HEK293T (cell line): Measurements from ENCODE around the gene SRP68.

Experiments used
- BHLHE40 ChIP-seq: fragments of 450-650 bp; IDR thresholded peaks from 2 replicates; pipeline ENCODE4 v1.6.1; 2016; ENCODE audit warnings: mild to moderate bottlenecking, moderate library complexity, borderline replicate concordance
- CTBP1 ChIP-seq: fragments of 450-650 bp; IDR thresholded peaks from 2 replicates; pipeline ENCODE4 v1.6.1; 2016; ENCODE audit warnings: borderline replicate concordance
- ELF4 ChIP-seq: fragments of 450-650 bp; IDR thresholded peaks from 2 replicates; pipeline ENCODE4 v1.6.1; 2017; ENCODE audit warnings: antibody characterized with exemption
- FOXA1 ChIP-seq: fragments of 450-650 bp; IDR thresholded peaks from 2 replicates; pipeline ENCODE4 v1.6.1; 2016; ENCODE audit warnings: mild to moderate bottlenecking
- FOXK2 ChIP-seq: fragments of 450-650 bp; IDR thresholded peaks from 2 replicates; pipeline ENCODE4 v1.6.1; 2016; ENCODE audit warnings: mild to moderate bottlenecking
- FOXM1 ChIP-seq: fragments of 450-650 bp; IDR thresholded peaks from 2 replicates; pipeline ENCODE4 v1.6.1; 2017; ENCODE audit warnings: mild to moderate bottlenecking, borderline replicate concordance
- LEF1 ChIP-seq: fragments of 450-650 bp; IDR thresholded peaks from 2 replicates; pipeline ENCODE4 v1.6.1; 2017; ENCODE audit warnings: mild to moderate bottlenecking, borderline replicate concordance
- SP1 ChIP-seq: fragments of 450-650 bp; IDR thresholded peaks from 2 replicates; pipeline ENCODE4 v1.6.1; 2017
- TARDBP ChIP-seq: fragments of 450-650 bp; IDR thresholded peaks from 2 replicates; pipeline ENCODE4 v1.6.1; 2016
- ZNF384 ChIP-seq: fragments of 450-650 bp; IDR thresholded peaks from 2 replicates; pipeline ENCODE4 v1.6.1; 2016
- TF ChIP-seq, protein P1 (sequence below): fragments of 450-650 bp; IDR thresholded peaks from 2 replicates; pipeline ENCODE4 v1.6.1; 2016

- TF ChIP-seq, protein P1, sequence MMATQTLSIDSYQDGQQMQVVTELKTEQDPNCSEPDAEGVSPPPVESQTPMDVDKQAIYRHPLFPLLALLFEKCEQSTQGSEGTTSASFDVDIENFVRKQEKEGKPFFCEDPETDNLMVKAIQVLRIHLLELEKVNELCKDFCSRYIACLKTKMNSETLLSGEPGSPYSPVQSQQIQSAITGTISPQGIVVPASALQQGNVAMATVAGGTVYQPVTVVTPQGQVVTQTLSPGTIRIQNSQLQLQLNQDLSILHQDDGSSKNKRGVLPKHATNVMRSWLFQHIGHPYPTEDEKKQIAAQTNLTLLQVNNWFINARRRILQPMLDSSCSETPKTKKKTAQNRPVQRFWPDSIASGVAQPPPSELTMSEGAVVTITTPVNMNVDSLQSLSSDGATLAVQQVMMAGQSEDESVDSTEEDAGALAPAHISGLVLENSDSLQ, result no peak
- TF ChIP-seq LEF1, result no peak
- TF ChIP-seq FOXM1, result no peak
- TF ChIP-seq CTBP1, result no peak
- TF ChIP-seq FOXK2, result no peak
- TF ChIP-seq TARDBP, result no peak
- no peak for TF ChIP-seq SP1
- no peak for TF ChIP-seq BHLHE40
- no peak for TF ChIP-seq FOXA1
- TF ChIP-seq ELF4, result no peak
- no peak for TF ChIP-seq ZNF384
Measured at GRCh38 chr17:76094046-76094445, 21.7 kb upstream of the SRP68 start.
